GM12872 (cell line): ENCODE measurements around the gene WWTR1.

Experiments
- TF ChIP-seq, protein P1 (sequence below): IDR thresholded peaks from 3 replicates; pipeline ENCODE4 v1.5.1; 2011; ENCODE audit warnings: low read depth, mild to moderate bottlenecking, low read length, moderate library complexity; ENCODE audit not compliant: insufficient read depth

WWTR1 gene

DNA sequence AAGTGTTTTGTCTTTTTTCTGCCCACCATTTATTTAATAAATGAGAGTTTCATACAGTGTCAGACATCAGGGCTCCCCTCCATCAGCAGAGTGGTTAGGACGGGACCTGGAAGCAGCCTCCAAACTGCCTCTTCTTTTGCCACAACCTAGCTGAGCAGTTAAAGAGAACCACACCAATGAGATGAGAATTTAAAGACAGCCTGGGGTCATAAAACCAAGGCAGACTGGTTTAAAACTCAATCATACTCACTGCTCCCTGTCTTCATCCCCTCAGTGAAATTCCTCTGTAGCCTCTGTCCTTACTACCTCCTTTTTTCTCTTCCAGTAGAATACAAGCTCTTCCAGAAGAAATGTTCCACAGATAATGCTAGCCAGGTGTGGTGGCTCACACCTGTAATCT is 78.7 kb downstream of the WWTR1 start:
- TF ChIP-seq, protein P1, sequence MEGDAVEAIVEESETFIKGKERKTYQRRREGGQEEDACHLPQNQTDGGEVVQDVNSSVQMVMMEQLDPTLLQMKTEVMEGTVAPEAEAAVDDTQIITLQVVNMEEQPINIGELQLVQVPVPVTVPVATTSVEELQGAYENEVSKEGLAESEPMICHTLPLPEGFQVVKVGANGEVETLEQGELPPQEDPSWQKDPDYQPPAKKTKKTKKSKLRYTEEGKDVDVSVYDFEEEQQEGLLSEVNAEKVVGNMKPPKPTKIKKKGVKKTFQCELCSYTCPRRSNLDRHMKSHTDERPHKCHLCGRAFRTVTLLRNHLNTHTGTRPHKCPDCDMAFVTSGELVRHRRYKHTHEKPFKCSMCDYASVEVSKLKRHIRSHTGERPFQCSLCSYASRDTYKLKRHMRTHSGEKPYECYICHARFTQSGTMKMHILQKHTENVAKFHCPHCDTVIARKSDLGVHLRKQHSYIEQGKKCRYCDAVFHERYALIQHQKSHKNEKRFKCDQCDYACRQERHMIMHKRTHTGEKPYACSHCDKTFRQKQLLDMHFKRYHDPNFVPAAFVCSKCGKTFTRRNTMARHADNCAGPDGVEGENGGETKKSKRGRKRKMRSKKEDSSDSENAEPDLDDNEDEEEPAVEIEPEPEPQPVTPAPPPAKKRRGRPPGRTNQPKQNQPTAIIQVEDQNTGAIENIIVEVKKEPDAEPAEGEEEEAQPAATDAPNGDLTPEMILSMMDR = no peak

DNA sequence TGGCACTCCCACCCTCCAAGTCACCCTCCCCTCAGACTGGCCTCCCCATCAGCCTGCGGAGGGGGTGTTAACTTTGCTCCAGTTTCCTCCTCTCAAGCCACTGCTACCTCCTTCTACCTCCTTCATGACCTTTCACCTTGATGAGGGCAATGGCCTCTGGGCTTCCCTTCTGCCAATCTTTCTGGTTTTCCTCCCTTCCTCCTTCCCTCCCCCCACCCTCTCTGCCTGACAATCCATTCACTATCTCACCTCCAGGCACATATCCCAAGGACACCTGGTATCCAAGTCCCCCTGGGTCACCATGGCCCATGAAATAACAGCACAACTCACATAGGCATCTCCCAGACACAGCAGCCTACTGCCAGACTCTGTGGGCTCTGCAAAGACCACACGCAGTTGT is 80.0 kb downstream of the WWTR1 start:
- TF ChIP-seq, protein P1 = no peak

DNA sequence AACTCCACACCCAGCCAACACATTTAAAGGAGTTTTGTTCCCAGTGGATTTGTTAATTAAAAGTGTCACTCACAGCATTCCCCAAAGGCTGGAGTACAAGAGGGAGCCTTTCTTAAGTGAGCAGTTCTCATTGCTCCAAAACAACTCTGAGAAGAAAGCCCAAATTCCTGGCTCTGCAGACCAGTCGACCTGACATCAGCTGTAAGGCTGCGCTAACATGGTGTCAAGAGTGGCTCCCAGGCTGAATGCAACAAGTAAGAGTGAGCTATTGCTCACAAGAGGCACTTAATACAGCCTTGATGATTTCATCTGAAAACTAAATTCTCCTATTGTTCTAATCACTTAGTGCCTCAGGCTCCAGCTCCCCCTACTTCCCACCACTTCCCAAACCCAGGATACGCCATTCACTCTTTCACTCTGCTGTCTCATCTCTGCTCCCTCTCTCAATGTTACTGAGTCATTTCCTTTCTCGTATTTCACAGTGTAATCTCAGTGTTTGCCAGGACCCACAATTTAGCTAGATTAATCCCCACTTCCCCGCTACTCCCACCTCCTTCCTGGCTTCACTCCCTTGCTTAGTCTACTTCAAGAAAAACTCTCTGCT is 81.8 kb downstream of the WWTR1 start:
- TF ChIP-seq, protein P1 = no peak

DNA sequence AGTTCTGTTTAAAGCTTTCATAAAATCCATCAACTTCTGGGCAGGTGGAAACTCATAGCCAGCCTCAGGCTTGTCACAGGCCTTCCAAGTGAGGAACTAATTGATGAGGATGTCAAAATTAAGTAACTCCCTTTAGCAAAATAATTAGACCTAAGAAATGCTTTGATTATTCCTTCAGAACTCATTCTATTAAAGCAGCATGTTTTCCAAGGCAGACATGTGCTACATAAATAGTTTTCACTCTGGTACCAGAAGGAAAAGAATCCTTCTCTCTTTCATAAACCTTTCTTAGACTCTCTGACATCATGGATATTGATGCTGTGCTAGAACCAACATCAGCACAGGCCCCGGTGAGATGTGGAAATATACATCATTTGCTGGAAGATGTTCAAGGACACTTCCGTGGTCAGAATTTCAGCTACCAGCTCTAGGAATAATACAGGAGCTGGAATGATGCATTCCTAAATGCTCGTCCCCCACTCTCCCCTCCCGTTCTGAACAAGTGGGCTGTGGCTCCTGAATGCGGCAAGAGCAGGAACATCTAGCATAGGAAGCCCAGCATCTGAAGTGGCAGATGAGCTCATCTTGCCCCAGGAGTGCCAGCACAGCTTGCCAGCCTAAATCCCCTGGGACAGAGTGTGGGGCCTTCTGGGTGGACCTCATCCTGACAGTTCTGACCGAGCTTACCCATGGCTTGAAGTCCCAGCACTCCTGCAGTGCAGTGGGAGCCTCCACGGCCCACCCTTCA is 82.4 kb downstream of the WWTR1 start:
- TF ChIP-seq, protein P1 = no peak

DNA sequence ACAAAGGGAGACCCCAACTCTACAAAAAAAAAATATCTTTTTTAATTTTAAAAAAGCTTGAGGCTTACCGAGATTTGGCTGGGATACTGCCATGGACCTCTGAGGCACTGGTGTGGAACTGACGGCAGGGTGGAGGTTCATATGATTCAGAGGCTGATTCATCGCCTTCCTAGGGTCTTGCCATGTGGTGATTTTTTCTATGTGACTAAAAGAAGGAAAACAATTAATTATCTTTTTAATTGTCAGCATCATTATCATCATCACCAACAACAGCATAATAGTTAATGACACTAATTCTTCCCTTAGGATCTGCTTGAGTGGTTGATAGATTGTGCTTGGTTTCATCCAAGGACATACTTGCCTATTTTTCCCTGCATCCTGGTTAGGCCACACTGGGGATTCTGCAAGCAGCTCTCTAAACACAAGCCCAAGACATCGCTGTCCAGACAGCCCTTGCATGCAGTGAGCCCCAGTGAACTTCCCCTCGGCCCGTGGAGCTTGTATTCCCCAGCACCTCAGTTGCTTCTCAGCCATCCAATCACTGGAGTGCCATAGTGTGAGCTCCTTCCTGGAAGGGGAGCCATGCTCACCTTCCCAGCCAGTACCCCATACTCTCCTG is 84.9 kb downstream of the WWTR1 start:
- TF ChIP-seq, protein P1 = no peak

DNA sequence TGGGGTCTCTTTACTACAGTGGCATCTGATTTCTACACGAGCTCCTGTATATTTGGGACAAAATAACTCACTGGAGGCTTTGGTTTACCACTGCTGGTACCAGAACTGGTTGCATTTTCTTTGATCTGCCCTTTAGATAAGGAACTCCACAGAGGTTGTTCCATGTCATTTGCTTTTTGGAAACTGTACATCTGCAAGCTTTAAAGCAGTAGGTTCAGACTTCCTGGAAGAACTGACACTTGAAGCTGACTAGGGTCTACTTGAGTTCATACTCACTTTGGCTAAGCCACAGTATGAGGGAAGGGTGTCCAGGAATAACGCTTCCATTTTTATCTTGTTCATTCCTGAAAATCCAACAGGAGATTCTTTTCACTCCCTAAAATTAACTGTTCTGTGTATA is 86.4 kb downstream of the WWTR1 start:
- TF ChIP-seq, protein P1 = no peak

DNA sequence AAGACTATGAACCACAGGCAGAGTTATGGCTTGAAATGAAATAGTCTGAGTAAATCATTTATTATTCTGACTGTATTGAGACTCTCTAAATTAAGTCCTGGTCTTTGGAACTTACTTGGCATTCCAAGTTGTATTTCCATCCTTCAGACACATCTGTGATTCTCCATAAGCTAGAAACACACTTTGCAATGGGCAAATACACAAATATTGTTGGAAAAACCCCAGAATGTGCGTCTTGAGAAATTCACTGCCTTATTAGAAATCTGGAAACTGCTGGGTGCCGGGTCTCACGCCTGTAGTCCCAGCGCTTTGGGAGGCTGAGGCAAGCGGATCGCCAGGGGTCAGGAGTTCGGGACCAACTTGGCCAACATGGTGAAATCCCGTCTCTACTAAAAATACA is 87.8 kb downstream of the WWTR1 start:
- TF ChIP-seq, protein P1 = no peak
